Neuron (in vitro differentiated cells): ENCODE measurements around the gene ATP2B2.
A peak's percentile ranks its signal among the peaks of the same experiment; 100 is the strongest.

Experiments
- H2AFZ ChIP-seq: one replicate; pipeline ENCODE4 v1.6.1; 2013; ENCODE audit warnings: low read depth, mild to moderate bottlenecking, inconsistent platforms, low read length, moderate library complexity
- H3K27me3 ChIP-seq: one replicate; pipeline ENCODE4 v1.6.1; 2013; ENCODE audit warnings: low read length; ENCODE audit not compliant: insufficient read depth
- H3K36me3 ChIP-seq: one replicate; pipeline ENCODE4 v1.6.1; 2013; ENCODE audit warnings: low read length; ENCODE audit not compliant: insufficient read depth
- H3K4me1 ChIP-seq: one replicate; pipeline ENCODE4 v1.6.1; 2013; ENCODE audit warnings: low read length; ENCODE audit not compliant: insufficient read depth
- H3K4me3 ChIP-seq: 2 replicates; pipeline ENCODE4 v1.5.1; 2013; ENCODE audit warnings: mild to moderate bottlenecking, low read length, moderate library complexity
- H3K9me3 ChIP-seq: one replicate; pipeline ENCODE4 v1.6.1; 2013; ENCODE audit warnings: low read length

The ATP2B2 gene

GRCh38 chr3:10505050-10505790 lies at the start of gene ATP2B2:
ATP2B2 (minus strand) TSS chr3:10505586; CDS start chr3:10449543, 56,043 bp downstream.
- Histone ChIP-seq H3K9me3 (no peaks in the 10 kb centered on the region), H3K36me3 (no peaks in the 10 kb centered on the region), H3K4me3 (no peak within 1 kb of the TSS), H2AFZ (no peak within 1 kb of the TSS), H3K27me3 (peaks cover 65% of the 10 kb centered on the region), H3K4me1 (peaks cover 3% of the 10 kb centered on the region)

- Histone ChIP-seq H3K4me1 (peaks cover 15% of the 10 kb centered on the region), H2AFZ (no peak overlapping the region), H3K9me3 (no peaks in the 10 kb centered on the region), H3K4me3 (no peak overlapping the region), H3K27me3 (no peaks in the 10 kb centered on the region), H3K36me3 (no peaks in the 10 kb centered on the region)
Observed at GRCh38 chr3:10554746-10555145, 49.4 kb upstream of the ATP2B2 start.

DNA sequence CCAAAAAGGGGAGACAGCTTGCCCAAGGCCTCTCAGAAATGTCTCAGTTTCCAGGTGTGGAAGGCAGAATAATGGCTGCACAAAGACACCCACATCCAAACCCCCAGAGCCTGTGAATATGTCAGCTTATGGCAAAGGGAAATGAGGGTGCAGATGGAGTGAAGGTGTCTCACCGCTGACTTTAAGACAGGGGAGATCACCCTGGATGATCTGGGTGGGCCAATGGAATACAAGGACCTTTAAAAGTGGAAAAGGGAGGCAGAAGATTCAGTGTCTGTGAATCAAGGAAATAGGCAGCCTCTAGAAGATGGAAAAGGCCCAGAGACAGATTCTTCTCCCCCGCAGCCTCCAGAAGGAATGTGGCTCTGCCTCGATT lies 48.8 kb upstream of the ATP2B2 start:
- no peak overlapping the region for H2AFZ ChIP-seq
- H3K36me3 ChIP-seq: no peaks in the 10 kb centered on the region
- no peak overlapping the region for H3K4me3 ChIP-seq
- H3K27me3 ChIP-seq: no peaks in the 10 kb centered on the region
- H3K4me1 ChIP-seq: peaks cover 15% of the 10 kb centered on the region
- H3K9me3 ChIP-seq: no peaks in the 10 kb centered on the region

DNA sequence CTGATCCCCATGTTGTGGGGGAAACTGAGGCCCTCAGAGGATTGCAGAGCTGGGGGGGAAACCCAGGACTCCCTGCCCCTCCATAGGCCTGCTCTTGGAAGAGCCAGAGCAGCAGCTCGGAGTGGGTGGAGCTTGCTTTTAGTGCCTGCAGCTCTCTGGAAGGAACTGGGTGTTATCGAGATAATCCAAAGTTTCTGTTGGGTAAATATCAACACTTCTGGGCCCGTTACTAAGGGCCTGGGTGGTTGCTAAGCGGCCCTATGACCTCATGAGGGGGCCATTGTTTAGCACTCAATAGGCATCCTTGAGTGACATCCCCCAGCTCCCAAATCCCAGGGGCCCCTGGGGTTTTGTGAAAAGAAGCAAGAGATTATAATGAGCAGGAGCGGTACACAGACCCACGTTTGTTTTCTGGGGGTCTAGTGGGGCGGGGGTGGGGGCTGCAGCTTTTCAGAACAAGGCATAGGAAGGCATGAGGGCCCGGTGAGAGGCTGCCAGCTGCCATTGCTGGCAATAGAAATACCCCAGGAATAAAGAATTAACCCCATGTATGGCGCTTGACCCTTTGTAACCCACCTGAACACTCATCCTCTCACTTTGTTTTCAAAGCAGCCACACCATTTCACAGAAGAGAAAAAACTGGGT lies 48.3 kb upstream of the ATP2B2 start:
- Histone ChIP-seq H3K36me3 (no peaks in the 10 kb centered on the region), H3K27me3 (no peaks in the 10 kb centered on the region), H3K4me3 (no peak overlapping the region), H3K9me3 (no peaks in the 10 kb centered on the region), H3K4me1 (peaks cover 15% of the 10 kb centered on the region), H2AFZ (peak overlapping the region; percentile 20)

GRCh38 chr3:10552631-10552943 lies 47.2 kb upstream of the ATP2B2 start:
- no peaks in the 10 kb centered on the region for H3K9me3 ChIP-seq
- H3K4me3 ChIP-seq: no peak overlapping the region
- H3K27me3 ChIP-seq: no peaks in the 10 kb centered on the region
- H2AFZ ChIP-seq: no peak overlapping the region
- no peaks in the 10 kb centered on the region for H3K36me3 ChIP-seq
- peaks cover 15% of the 10 kb centered on the region for H3K4me1 ChIP-seq

- H3K4me3 ChIP-seq: no peak overlapping the region
- H3K36me3 ChIP-seq: no peaks in the 10 kb centered on the region
- H2AFZ ChIP-seq: no peak overlapping the region
- H3K27me3 ChIP-seq: no peaks in the 10 kb centered on the region
- H3K4me1 ChIP-seq: peaks cover 15% of the 10 kb centered on the region
- H3K9me3 ChIP-seq: no peaks in the 10 kb centered on the region
Observed at GRCh38 chr3:10551821-10552630, 46.6 kb upstream of the ATP2B2 start.

GRCh38 chr3:10551139-10551538 lies 45.8 kb upstream of the ATP2B2 start:
- Histone ChIP-seq H2AFZ (no peak overlapping the region), H3K4me3 (no peak overlapping the region), H3K4me1 (peaks cover 15% of the 10 kb centered on the region), H3K36me3 (no peaks in the 10 kb centered on the region), H3K27me3 (no peaks in the 10 kb centered on the region), H3K9me3 (no peaks in the 10 kb centered on the region)

DNA sequence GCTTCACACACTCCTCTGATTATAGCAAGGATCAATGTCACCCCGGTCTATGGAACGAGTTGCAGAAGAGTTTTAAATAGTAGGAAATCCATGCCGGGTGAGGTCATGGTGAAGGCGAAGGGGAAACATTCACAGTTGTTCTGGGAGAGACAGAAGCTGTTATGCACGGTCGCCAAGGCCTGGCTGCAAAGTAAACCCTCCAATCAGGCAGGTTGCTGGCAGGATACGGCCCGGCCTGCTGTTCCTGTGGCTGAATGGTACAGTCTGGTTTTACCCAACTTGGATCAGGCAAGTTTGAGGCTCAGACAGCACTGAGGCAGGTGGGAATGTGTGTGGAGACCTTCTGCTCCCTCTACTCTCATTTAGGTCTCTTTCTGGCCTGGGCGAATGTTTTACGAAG lies 45.3 kb upstream of the ATP2B2 start:
- no peaks in the 10 kb centered on the region for H3K27me3 ChIP-seq
- H3K4me3 ChIP-seq: no peak overlapping the region
- no peak overlapping the region for H2AFZ ChIP-seq
- no peaks in the 10 kb centered on the region for H3K9me3 ChIP-seq
- no peaks in the 10 kb centered on the region for H3K36me3 ChIP-seq
- peaks cover 15% of the 10 kb centered on the region for H3K4me1 ChIP-seq

- Histone ChIP-seq H3K27me3 (no peaks in the 10 kb centered on the region), H2AFZ (no peak overlapping the region), H3K36me3 (no peaks in the 10 kb centered on the region), H3K4me3 (no peak overlapping the region), H3K9me3 (no peaks in the 10 kb centered on the region), H3K4me1 (peaks cover 15% of the 10 kb centered on the region)
Observed at GRCh38 chr3:10549617-10550230, 44.3 kb upstream of the ATP2B2 start.

DNA sequence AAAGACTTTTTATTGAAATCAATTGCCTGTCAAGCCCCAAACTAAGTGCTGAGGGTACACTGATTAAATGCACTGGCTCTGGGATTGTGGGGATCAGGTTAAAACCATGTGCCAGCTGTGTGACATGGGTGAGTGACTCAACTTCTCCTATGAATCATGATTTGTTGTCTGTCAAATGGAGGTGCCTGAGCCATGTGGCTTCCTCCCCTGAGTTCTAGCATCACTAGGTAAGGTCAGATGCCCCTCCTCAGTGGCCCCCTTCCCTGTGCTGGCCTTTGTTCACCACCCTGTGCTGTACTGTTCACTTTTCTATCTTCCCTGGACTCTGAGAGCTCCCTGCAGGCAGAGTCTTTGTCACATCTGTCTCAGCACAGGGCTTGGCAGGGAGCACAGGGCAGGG lies 43.6 kb upstream of the ATP2B2 start:
- Histone ChIP-seq H3K4me3 (no peak overlapping the region), H2AFZ (no peak overlapping the region), H3K27me3 (no peaks in the 10 kb centered on the region), H3K9me3 (no peaks in the 10 kb centered on the region), H3K4me1 (peaks cover 9% of the 10 kb centered on the region), H3K36me3 (no peaks in the 10 kb centered on the region)

DNA sequence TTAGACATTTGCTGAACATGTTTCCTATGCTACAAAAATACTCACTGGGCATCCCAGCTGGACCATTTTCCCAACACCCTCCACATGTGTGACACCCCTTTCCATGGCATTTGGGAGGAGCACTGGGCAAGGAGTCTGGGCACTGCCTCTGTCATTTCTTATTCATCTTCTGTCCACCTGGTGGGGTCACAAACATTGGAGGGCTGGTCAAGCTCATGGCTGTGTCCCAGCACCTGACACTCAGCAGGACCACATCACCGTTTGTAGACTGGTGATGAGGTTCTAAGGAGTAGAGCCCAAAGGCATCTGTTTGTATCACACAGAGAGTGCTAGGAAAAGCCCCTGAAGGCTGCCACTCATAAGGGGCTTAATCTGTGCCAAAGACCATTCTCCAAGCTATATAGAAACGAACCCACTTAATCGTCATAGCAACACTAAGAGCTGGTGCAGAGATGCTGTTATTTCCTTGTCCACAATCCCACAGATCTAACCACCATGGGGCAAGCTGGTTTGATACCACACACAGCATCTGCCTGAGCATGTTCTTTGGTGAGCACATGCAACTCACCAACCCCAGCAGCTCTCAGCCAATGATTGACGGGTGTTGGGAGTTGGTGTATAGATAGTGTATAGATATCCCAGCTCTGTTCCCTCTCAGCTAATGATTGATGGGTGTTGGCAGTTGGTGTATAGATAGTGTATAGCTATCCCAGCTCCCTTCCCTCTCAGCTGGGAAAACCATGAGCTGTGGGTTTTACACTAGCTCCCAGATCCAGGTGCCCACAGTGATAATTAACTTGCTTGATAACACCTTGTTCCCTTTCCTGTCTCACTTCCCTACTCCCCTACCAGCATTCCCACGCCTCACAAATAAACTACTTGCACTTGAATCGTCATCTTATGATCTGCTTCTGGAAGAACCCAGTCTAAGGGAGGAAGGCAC lies 42.7 kb upstream of the ATP2B2 start:
- Histone ChIP-seq H3K36me3 (no peaks in the 10 kb centered on the region), H2AFZ (no peak overlapping the region), H3K4me3 (no peak overlapping the region), H3K4me1 (peaks cover 2% of the 10 kb centered on the region), H3K9me3 (no peaks in the 10 kb centered on the region), H3K27me3 (no peaks in the 10 kb centered on the region)

DNA sequence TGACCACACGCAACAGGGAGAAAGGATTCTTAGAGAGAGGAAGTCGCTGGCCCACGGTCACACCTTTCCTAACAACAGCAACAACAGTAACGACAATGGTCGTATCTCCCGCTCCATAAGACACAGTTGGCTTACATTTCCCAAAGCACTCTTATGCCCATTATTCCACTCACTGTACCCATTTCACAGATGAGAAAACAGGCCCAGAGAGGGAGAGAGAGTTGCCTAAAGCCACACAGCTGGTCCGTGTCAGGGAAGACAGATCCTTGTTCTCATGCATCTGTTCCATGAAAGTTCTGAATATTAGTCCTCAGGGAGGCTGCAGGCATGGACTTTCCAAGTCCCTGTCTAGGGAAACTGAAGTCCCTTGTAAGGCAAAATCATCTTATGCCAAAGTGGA lies 42.0 kb upstream of the ATP2B2 start:
- H3K27me3 ChIP-seq: no peaks in the 10 kb centered on the region
- no peaks in the 10 kb centered on the region for H3K36me3 ChIP-seq
- H3K9me3 ChIP-seq: no peaks in the 10 kb centered on the region
- no peak overlapping the region for H3K4me3 ChIP-seq
- H2AFZ ChIP-seq: no peak overlapping the region
- H3K4me1 ChIP-seq: no peaks in the 10 kb centered on the region
